WTC11 (cell line): ENCODE data around the gene PTPA. TPM values are rescaled to one million over a fixed set of nuclear protein-coding genes. Genes with fewer than 3 reads are reported as not detected.

Experiments used
- ATAC-seq: fragments of 200-7000 bp; cut with Tn5 transposase; 2 replicates; pipeline ENCODE4 v1.10.0; 2021; ENCODE audit warnings: mild to moderate bottlenecking, moderate library complexity
- CTCF ChIA-PET: fragments of 300-600 bp; sonication (Branson Sonifier 250); formaldehyde crosslinking; loops from one replicate; lab custom pipeline; 2021; ENCODE audit warnings: antibody characterized with exemption; lab: Charles Lee
- POLR2A ChIA-PET: fragments of 350-600 bp; sonication (Branson Sonifier 250); formaldehyde crosslinking; loops from one replicate; lab custom pipeline; 2021; ENCODE audit warnings: antibody characterized with exemption; lab: Charles Lee
- DNase-seq: peaks from one replicate; pipeline ENCODE4 v3.0.0; 2021; ENCODE audit warnings: low spot score
- H3K27ac Mint-ChIP-seq: 2 replicates; pipeline ENCODE4 v1.8.0; 2021; ENCODE audit warnings: mixed read lengths
- H3K27me3 Mint-ChIP-seq: 2 replicates; pipeline ENCODE4 v1.8.0; 2021; ENCODE audit warnings: low read depth, mild to moderate bottlenecking, moderate library complexity, mixed read lengths
- H3K36me3 Mint-ChIP-seq: 2 replicates; pipeline ENCODE4 v1.8.0; 2021; ENCODE audit warnings: mixed read lengths
- H3K4me1 Mint-ChIP-seq: 2 replicates; pipeline ENCODE4 v1.8.0; 2022; ENCODE audit warnings: mixed read lengths
- H3K4me3 Mint-ChIP-seq: 2 replicates; pipeline ENCODE4 v1.8.0; 2021; ENCODE audit warnings: mild to moderate bottlenecking, moderate library complexity, mixed read lengths
- H3K9me3 Mint-ChIP-seq: 2 replicates; pipeline ENCODE4 v1.8.0; 2021; ENCODE audit warnings: mixed read lengths
- FOXK1 ChIP-seq: sonication (generic); formaldehyde crosslinking; IDR thresholded peaks from 2 replicates; pipeline ENCODE4 v1.8.0; 2022; ENCODE audit warnings: mild to moderate bottlenecking, moderate library complexity, missing genetic modification reagents
- GABPB1 ChIP-seq: sonication (generic); formaldehyde crosslinking; IDR thresholded peaks from 2 replicates; pipeline ENCODE4 v1.8.1; 2023; ENCODE audit warnings: mild to moderate bottlenecking, missing genetic modification reagents
- HMGXB4 ChIP-seq: sonication (generic); formaldehyde crosslinking; IDR thresholded peaks from 2 replicates; pipeline ENCODE4 v1.8.1; 2023; ENCODE audit warnings: mild to moderate bottlenecking, moderate library complexity, missing genetic modification reagents
- JAZF1 ChIP-seq: fragments of 250-450 bp; sonication (Bioruptor Pico); IDR thresholded peaks from 2 replicates; pipeline ENCODE4 v1.9.0; 2021; ENCODE audit warnings: moderate library complexity, mild to moderate bottlenecking, inconsistent platforms
- STAT6 ChIP-seq: sonication (generic); formaldehyde crosslinking; conservative IDR thresholded peaks from 2 replicates; pipeline ENCODE4 v1.8.1; 2023; ENCODE audit warnings: mild to moderate bottlenecking, low read depth, missing genetic modification reagents, moderate library complexity
- TEAD1 ChIP-seq: sonication (generic); formaldehyde crosslinking; IDR thresholded peaks from 2 replicates; pipeline ENCODE4 v1.8.0; 2022; ENCODE audit warnings: mild to moderate bottlenecking, missing genetic modification reagents
- ZNF138 ChIP-seq: sonication (generic); formaldehyde crosslinking; conservative IDR thresholded peaks from 2 replicates; pipeline ENCODE4 v1.8.1; 2022; ENCODE audit warnings: mild to moderate bottlenecking, moderate library complexity, missing genetic modification reagents
- ZNF396 ChIP-seq: fragments of 250-450 bp; sonication (Bioruptor Pico); IDR thresholded peaks from 2 replicates; pipeline ENCODE4 v1.8.0; 2021; ENCODE audit warnings: mild to moderate bottlenecking, moderate library complexity, borderline replicate concordance
- ZSCAN18 ChIP-seq: fragments of 250-450 bp; sonication (Bioruptor Pico); IDR thresholded peaks from 2 replicates; pipeline ENCODE4 v2.1.2; 2022; ENCODE audit warnings: mild to moderate bottlenecking, moderate library complexity
- total RNA-seq: library from RNA; stranded (reverse); gene quantifications from 3 replicates; pipeline ENCODE4 v1.2.3, GENCODE V29; 2021

Gene PTPA
- total RNA-seq, 1 experiment from 2014 or later: 186 TPM

- DNase-seq (peak; percentile 86), ATAC-seq (peak; percentile 1)
- H3K27me3 Mint-ChIP-seq: peaks cover 82% of the 10 kb centered on the region
- peak overlapping the region; percentile 45 for H3K27ac Mint-ChIP-seq
- TF ChIP-seq FOXK1 (CRISPR knock-in tag) (0 out of 2 replicates have a peak, but pooled peaks have one; percentile 42), TEAD1 (CRISPR knock-in tag) (no peak), GABPB1 (CRISPR knock-in tag) (peak; percentile 28; the same call in 1 of the 2 replicates)
- ChIA-PET POLR2A (interaction anchor here (2.1 to 3.4 kb wide), 2 partner anchors 9 to 381 kb away, joined by 5 to 16 read pairs; no protein-coding TSS in a partner anchor), CTCF (interaction anchor here (1.1 to 18.6 kb wide), 5 partner anchors 36 to 448 kb away, joined by 4 to 345 read pairs (median 20); no protein-coding TSS in a partner anchor)
- H3K9me3 Mint-ChIP-seq: no peaks in the 10 kb centered on the region
- H3K4me3 Mint-ChIP-seq: peak overlapping the region; percentile 83
- peaks cover 15% of the 10 kb centered on the region for H3K4me1 Mint-ChIP-seq
- no peaks in the 10 kb centered on the region for H3K36me3 Mint-ChIP-seq
Observed at GRCh38 chr9:129175825-129176633, 64.8 kb downstream of the PTPA start.

GRCh38 chr9:129176701-129177442 lies 65.7 kb downstream of the PTPA start:
- no peak overlapping the region for H3K27ac Mint-ChIP-seq
- ATAC-seq: no peak
- peaks cover 82% of the 10 kb centered on the region for H3K27me3 Mint-ChIP-seq

More at GRCh38 chr9:129176701-129177442, 65.7 kb downstream of the PTPA start:
- peak; percentile 41 for DNase-seq
- POLR2A ChIA-PET: interaction anchor here (0.9 to 3.4 kb wide), 8 partner anchors 10 to 420 kb away, joined by 5 to 19 read pairs (median 9); no protein-coding TSS in a partner anchor
- Mint-ChIP-seq H3K4me3 (peak overlapping the region; percentile 83), H3K9me3 (no peaks in the 10 kb centered on the region), H3K4me1 (peaks cover 15% of the 10 kb centered on the region), H3K36me3 (no peaks in the 10 kb centered on the region)
- CTCF ChIA-PET: interaction anchor here (1.1 to 18.6 kb wide), 8 partner anchors 10 to 448 kb away, joined by 3 to 345 read pairs (median 25); partner anchors contain the start of gene NTMT1
- TF ChIP-seq STAT6 (CRISPR knock-in tag): no peak
- TF ChIP-seq TEAD1 (CRISPR knock-in tag): 0 out of 2 replicates have a peak, but pooled peaks have one; percentile 15
- no peak for TF ChIP-seq ZNF396 (CRISPR knock-in tag)
- TF ChIP-seq HMGXB4 (CRISPR knock-in tag): peak; percentile 50; the same call in 1 of the 2 replicates
- TF ChIP-seq ZSCAN18 (CRISPR knock-in tag): no peak
- no peak for TF ChIP-seq JAZF1 (CRISPR knock-in tag)
- TF ChIP-seq ZNF138 (CRISPR knock-in tag): no peak
